Parathyroid adenoma (tissue), 2 donors: ENCODE results near the gene ANKRD13D.

Source experiments
- H2AFZ ChIP-seq: fragments of 300-600 bp; sonication (generic); one replicate; pipeline ENCODE4 v1.7.0; 2017; ENCODE audit warnings: antibody characterized with exemption, mild to moderate bottlenecking
- H3K27ac ChIP-seq: fragments of 300-600 bp; sonication (generic); one replicate; pipeline ENCODE4 v1.7.0; 2017
- H3K27me3 ChIP-seq: fragments of 300-600 bp; sonication (generic); one replicate; pipeline ENCODE4 v1.7.0; 2017; ENCODE audit warnings: low read length; ENCODE audit not compliant: control insufficient read depth, insufficient read depth
- H3K36me3 ChIP-seq: fragments of 300-600 bp; sonication (generic); one replicate; pipeline ENCODE4 v1.7.0; 2017; ENCODE audit warnings: low read length; ENCODE audit not compliant: control insufficient read depth, insufficient read depth
- H3K4me1 ChIP-seq: fragments of 300-600 bp; sonication (generic); one replicate; pipeline ENCODE4 v1.7.0; 2017; ENCODE audit warnings: control low read depth
- H3K4me2 ChIP-seq: fragments of 300-600 bp; sonication (generic); one replicate; pipeline ENCODE4 v1.7.0; 2017; ENCODE audit warnings: low read length
- H3K4me3 ChIP-seq: fragments of 300-600 bp; sonication (generic); one replicate; pipeline ENCODE4 v1.7.0; 2017; ENCODE audit warnings: low read depth, low read length
- H3K79me2 ChIP-seq: fragments of 300-600 bp; sonication (generic); one replicate; pipeline ENCODE4 v1.7.0; 2017; ENCODE audit warnings: control low read depth
- H3K9ac ChIP-seq: fragments of 300-600 bp; sonication (generic); one replicate; pipeline ENCODE4 v1.7.0; 2017; ENCODE audit warnings: mild to moderate bottlenecking
- H3K9me3 ChIP-seq: fragments of 300-600 bp; sonication (generic); one replicate; pipeline ENCODE4 v1.7.0; 2017; ENCODE audit warnings: low read length; ENCODE audit not compliant: control insufficient read depth
- CTCF ChIP-seq: fragments of 300-600 bp; sonication (generic); IDR thresholded peaks from one replicate; pipeline ENCODE4 v1.7.0; 2017; ENCODE audit warnings: antibody characterized with exemption, mild to moderate bottlenecking
- donor health status: primary hyperparathyroidism.

ANKRD13D gene

GRCh38 chr11:67303132-67303834 is 14.2 kb downstream of the ANKRD13D start, which contains the start of gene SSH3:
Gene SSH3 (plus strand): TSS chr11:67303530. CDS start chr11:67303626, 96 bp downstream.
- Histone ChIP-seq H3K4me1 (no peaks in the 10 kb centered on the region), H3K36me3 (no peaks in the 10 kb centered on the region), H3K4me2 (peak within 1 kb of the TSS; percentile 91), H3K27me3 (no peaks in the 10 kb centered on the region), H3K4me3 (peak within 1 kb of the TSS; percentile 68), H3K79me2 (no peaks in the 10 kb centered on the region), H3K9me3 (no peaks in the 10 kb centered on the region), H2AFZ (peak within 1 kb of the TSS; percentile 44), H3K9ac (no peak within 1 kb of the TSS), H3K27ac (peak within 1 kb of the TSS; percentile 37)
- no peak for TF ChIP-seq CTCF

- Histone ChIP-seq H3K4me3 (peak overlapping the region; percentile 68), H3K4me1 (no peaks in the 10 kb centered on the region), H3K27ac (no peak overlapping the region), H2AFZ (peak overlapping the region; percentile 44), H3K79me2 (no peaks in the 10 kb centered on the region), H3K9ac (no peak overlapping the region), H3K4me2 (peak overlapping the region; percentile 91), H3K9me3 (no peaks in the 10 kb centered on the region), H3K27me3 (no peaks in the 10 kb centered on the region), H3K36me3 (no peaks in the 10 kb centered on the region)
- no peak for TF ChIP-seq CTCF
These were observed 14.8 kb downstream of the ANKRD13D start for GRCh38 chr11:67303835-67304411.

GRCh38 chr11:67304511-67305113 is 15.5 kb downstream of the ANKRD13D start:
- Histone ChIP-seq H3K27ac (no peak overlapping the region), H3K4me3 (peak overlapping the region; percentile 68), H3K36me3 (no peaks in the 10 kb centered on the region)

GRCh38 chr11:67306769-67307544 is 17.9 kb downstream of the ANKRD13D start:
- Histone ChIP-seq H3K9ac (no peak overlapping the region), H3K36me3 (no peaks in the 10 kb centered on the region), H3K79me2 (no peaks in the 10 kb centered on the region), H3K4me3 (no peak overlapping the region), H2AFZ (no peak overlapping the region), H3K27me3 (no peaks in the 10 kb centered on the region), H3K9me3 (no peaks in the 10 kb centered on the region), H3K27ac (no peak overlapping the region), H3K4me2 (no peak overlapping the region), H3K4me1 (no peaks in the 10 kb centered on the region)
- no peak for TF ChIP-seq CTCF

More at GRCh38 chr11:67304511-67305113, 15.5 kb downstream of the ANKRD13D start:
- H2AFZ ChIP-seq, result no peak overlapping the region
- no peak for TF ChIP-seq CTCF
- H3K27me3 ChIP-seq, result no peaks in the 10 kb centered on the region
- H3K4me1 ChIP-seq, result no peaks in the 10 kb centered on the region
- H3K9me3 ChIP-seq, result no peaks in the 10 kb centered on the region
- peak overlapping the region; percentile 91 for H3K4me2 ChIP-seq
- no peaks in the 10 kb centered on the region for H3K79me2 ChIP-seq
- H3K9ac ChIP-seq, result no peak overlapping the region
